Measurements from ENCODE around the gene PRKN. TPM values are rescaled to one million over a fixed set of nuclear protein-coding genes. Genes with fewer than 3 reads are reported as not detected.

The PRKN gene
- total RNA-seq, 1 experiment from 2014 or later, result 2.0 TPM

DNA sequence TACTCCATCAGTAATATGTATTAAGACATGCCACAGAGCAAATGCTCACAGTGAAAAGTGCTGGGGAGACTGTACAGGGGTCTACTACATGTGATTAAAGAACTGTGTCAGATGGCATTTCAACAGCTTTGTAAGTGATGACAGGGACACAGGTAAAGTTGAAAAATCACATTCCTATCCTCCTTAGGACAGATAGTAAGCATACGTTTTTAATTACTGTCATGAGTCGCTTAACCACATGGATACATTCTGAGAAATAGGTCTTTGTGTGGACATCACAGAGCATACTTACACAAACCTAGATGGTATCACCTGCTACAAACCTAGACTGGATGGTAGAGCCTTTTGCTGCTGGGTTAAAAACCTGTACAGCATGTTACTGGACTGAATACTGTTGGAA lies 807.9 kb downstream of the PRKN start:
- Histone ChIP-seq H3K79me1 (ENCODE audit: insufficient read depth, low read depth, low read length, poor library complexity, severe bottlenecking) (no peaks in the 10 kb centered on the region), H4K20me1 (ENCODE audit: control insufficient read depth, insufficient read depth, insufficient read length) (no peaks in the 10 kb centered on the region), H3K79me2 (ENCODE audit: insufficient read depth, low read length) (no peaks in the 10 kb centered on the region), H3K27me3 (ENCODE audit: insufficient read depth, low read length) (no peaks in the 10 kb centered on the region), H2BK5ac (ENCODE audit: insufficient read length, low read length) (no peak overlapping the region), H3T11ph (ENCODE audit: low read length) (no peak overlapping the region), H2AFZ (ENCODE audit: low read length) (no peak overlapping the region), H3K14ac (ENCODE audit: insufficient read depth, low read length) (no peak overlapping the region), H4K91ac (ENCODE audit: insufficient read length, low read depth, low read length) (no peak overlapping the region), H3K27ac (ENCODE audit: insufficient read length, low read depth, low read length) (no peak overlapping the region), H2AK5ac (ENCODE audit: insufficient read length, low read length) (no peak overlapping the region), H2BK12ac (ENCODE audit: insufficient read length, low read depth, low read length) (no peak overlapping the region), H3K18ac (ENCODE audit: insufficient read length, low read depth, low read length) (no peak overlapping the region), H2BK15ac (ENCODE audit: low read depth, low read length) (no peak overlapping the region), H3K4ac (ENCODE audit: low read depth, low read length) (no peak overlapping the region), H2BK120ac (ENCODE audit: low read depth, low read length, poor library complexity, severe bottlenecking) (no peak overlapping the region), H3K4me1 (ENCODE audit: insufficient read depth, low read length) (no peaks in the 10 kb centered on the region), H3K4me2 (ENCODE audit: insufficient read depth, insufficient read length, low read length) (no peak overlapping the region), H3K23ac (ENCODE audit: insufficient read length, low read depth, low read length) (no peak overlapping the region), H3K9me3 (ENCODE audit: control insufficient read depth, low read depth, low read length) (no peaks in the 10 kb centered on the region), H3K23me2 (ENCODE audit: insufficient read length, low read depth, low read length, poor library complexity, severe bottlenecking) (no peaks in the 10 kb centered on the region), H3K56ac (ENCODE audit: insufficient read length, low read depth, low read length) (no peak overlapping the region), H3K9ac (ENCODE audit: extremely low read depth, insufficient read length, low read length) (no peak overlapping the region), H4K8ac (replicated peaks; ENCODE audit: insufficient read length, low read depth, low read length) (no peak overlapping the region), H4K5ac (ENCODE audit: insufficient read length, low read depth, low read length) (no peak overlapping the region), H2BK20ac (ENCODE audit: low read depth, low read length, poor library complexity, severe bottlenecking) (no peak overlapping the region)
- H3K4me3 Mint-ChIP-seq, result no peak overlapping the region
- no peaks in the 10 kb centered on the region for H3K4me1 Mint-ChIP-seq
- no peak for DNase-seq
- no CpG with 5 or more reads among the region's 2 CpGs for WGBS (ENCODE audit: extremely low coverage, insufficient read length, low lambda C conversion rate)
- no peaks in the 10 kb centered on the region; the same call in 1 of the 2 replicates for H3K27me3 Mint-ChIP-seq (ENCODE audit: low read depth)
- H3K27ac Mint-ChIP-seq, result no peak overlapping the region
- no peaks in the 10 kb centered on the region; a peak in 1 of 7 replicates for H3K36me3 Mint-ChIP-seq (ENCODE audit: insufficient read depth in 1 of 3, low read depth in 3 of 3)
- TF ChIP-seq CTCF (conservative IDR thresholded peaks at IDR 0.05), result no peak
- H3K9me3 Mint-ChIP-seq, result no peaks in the 10 kb centered on the region
